ENCODE results near the gene MRPS31. TPM values are rescaled to one million over a fixed set of nuclear protein-coding genes. Genes with fewer than 3 reads are reported as not detected.

MRPS31 gene
- total and polyA plus RNA-seq, 10 of the 15 experiments (the other 5 are each of a cell fraction or from before 2014, with no cell fraction given): 20.3 to 60.9 (median 43.1) TPM

- no peaks in the 10 kb centered on the region for H4K20me1 ChIP-seq (ENCODE audit: control insufficient read depth, insufficient read depth)
- no peak overlapping the region for H3K9ac ChIP-seq (ENCODE audit: control insufficient read depth, insufficient read depth, low read length)
- ChIA-PET SMC1A (ENCODE audit: uncharacterized antibody, unreplicated experiment) (interaction anchor here (0.6 kb wide), 1 partner anchor 736 kb away, joined by 3 read pairs; no protein-coding TSS in a partner anchor), POLR2A (no interaction called here), RAD21 (ENCODE audit: unreplicated experiment) (interaction anchor here (0.7 kb wide), 1 partner anchor 25 kb away, joined by 3 read pairs; no protein-coding TSS in a partner anchor), CTCF (interaction anchor here (1.4 kb wide), 1 partner anchor 15 kb away, joined by 8 read pairs; no protein-coding TSS in a partner anchor)
- ATAC-seq: no peak
- H3K4me1 ChIP-seq (ENCODE audit: control insufficient read depth, insufficient read depth, low read length): no peaks in the 10 kb centered on the region
- H2AFZ ChIP-seq (ENCODE audit: control insufficient read depth, low read depth, low read length): no peak overlapping the region
- no peak overlapping the region for H3K27ac ChIP-seq (ENCODE audit: control insufficient read depth, insufficient read depth)
- H3K4me2 ChIP-seq (ENCODE audit: control insufficient read depth, insufficient read depth): no peak overlapping the region
- no peak overlapping the region for H3K4me3 ChIP-seq
- in situ Hi-C loops (cut with MboI) (no loop called here), intact Hi-C loops (cut with micrococcal nuclease; ENCODE audit: unreplicated experiment) (no loop called here)
- TF ChIP-seq EGR1 (IDR thresholded peaks at IDR 0.05; ENCODE audit: borderline replicate concordance in 1 of 2, low read depth in 2 of 2, low read length in 2 of 2): no peak
- TF ChIP-seq, protein P1, sequence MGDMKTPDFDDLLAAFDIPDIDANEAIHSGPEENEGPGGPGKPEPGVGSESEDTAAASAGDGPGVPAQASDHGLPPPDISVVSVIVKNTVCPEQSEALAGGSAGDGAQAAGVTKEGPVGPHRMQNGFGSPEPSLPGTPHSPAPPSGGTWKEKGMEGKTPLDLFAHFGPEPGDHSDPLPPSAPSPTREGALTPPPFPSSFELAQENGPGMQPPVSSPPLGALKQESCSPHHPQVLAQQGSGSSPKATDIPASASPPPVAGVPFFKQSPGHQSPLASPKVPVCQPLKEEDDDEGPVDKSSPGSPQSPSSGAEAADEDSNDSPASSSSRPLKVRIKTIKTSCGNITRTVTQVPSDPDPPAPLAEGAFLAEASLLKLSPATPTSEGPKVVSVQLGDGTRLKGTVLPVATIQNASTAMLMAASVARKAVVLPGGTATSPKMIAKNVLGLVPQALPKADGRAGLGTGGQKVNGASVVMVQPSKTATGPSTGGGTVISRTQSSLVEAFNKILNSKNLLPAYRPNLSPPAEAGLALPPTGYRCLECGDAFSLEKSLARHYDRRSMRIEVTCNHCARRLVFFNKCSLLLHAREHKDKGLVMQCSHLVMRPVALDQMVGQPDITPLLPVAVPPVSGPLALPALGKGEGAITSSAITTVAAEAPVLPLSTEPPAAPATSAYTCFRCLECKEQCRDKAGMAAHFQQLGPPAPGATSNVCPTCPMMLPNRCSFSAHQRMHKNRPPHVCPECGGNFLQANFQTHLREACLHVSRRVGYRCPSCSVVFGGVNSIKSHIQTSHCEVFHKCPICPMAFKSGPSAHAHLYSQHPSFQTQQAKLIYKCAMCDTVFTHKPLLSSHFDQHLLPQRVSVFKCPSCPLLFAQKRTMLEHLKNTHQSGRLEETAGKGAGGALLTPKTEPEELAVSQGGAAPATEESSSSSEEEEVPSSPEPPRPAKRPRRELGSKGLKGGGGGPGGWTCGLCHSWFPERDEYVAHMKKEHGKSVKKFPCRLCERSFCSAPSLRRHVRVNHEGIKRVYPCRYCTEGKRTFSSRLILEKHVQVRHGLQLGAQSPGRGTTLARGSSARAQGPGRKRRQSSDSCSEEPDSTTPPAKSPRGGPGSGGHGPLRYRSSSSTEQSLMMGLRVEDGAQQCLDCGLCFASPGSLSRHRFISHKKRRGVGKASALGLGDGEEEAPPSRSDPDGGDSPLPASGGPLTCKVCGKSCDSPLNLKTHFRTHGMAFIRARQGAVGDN (IDR thresholded peaks at IDR 0.05): no peak
- no peak for TF ChIP-seq CHD4 (IDR thresholded peaks at IDR 0.05)
- no peak for TF ChIP-seq IRF4 (IDR thresholded peaks at IDR 0.05; ENCODE audit: low read depth, low read length)
- TF ChIP-seq ATF7 (IDR thresholded peaks at IDR 0.05; ENCODE audit: low read depth): no peak
- no peak for TF ChIP-seq WRNIP1 (IDR thresholded peaks at IDR 0.05; ENCODE audit: borderline replicate concordance, low read depth, low read length)
- no peak for TF ChIP-seq MXI1 (IDR thresholded peaks at IDR 0.05; ENCODE audit: low read depth, low read length)
- TF ChIP-seq, protein P2, sequence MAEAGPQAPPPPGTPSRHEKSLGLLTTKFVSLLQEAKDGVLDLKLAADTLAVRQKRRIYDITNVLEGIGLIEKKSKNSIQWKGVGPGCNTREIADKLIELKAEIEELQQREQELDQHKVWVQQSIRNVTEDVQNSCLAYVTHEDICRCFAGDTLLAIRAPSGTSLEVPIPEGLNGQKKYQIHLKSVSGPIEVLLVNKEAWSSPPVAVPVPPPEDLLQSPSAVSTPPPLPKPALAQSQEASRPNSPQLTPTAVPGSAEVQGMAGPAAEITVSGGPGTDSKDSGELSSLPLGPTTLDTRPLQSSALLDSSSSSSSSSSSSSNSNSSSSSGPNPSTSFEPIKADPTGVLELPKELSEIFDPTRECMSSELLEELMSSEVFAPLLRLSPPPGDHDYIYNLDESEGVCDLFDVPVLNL (IDR thresholded peaks at IDR 0.05; ENCODE audit: low read depth, low read length): no peak
- TF ChIP-seq RCOR1 (conservative IDR thresholded peaks at IDR 0.05; ENCODE audit: low read depth, low read length): no peak
- TF ChIP-seq, protein P3, sequence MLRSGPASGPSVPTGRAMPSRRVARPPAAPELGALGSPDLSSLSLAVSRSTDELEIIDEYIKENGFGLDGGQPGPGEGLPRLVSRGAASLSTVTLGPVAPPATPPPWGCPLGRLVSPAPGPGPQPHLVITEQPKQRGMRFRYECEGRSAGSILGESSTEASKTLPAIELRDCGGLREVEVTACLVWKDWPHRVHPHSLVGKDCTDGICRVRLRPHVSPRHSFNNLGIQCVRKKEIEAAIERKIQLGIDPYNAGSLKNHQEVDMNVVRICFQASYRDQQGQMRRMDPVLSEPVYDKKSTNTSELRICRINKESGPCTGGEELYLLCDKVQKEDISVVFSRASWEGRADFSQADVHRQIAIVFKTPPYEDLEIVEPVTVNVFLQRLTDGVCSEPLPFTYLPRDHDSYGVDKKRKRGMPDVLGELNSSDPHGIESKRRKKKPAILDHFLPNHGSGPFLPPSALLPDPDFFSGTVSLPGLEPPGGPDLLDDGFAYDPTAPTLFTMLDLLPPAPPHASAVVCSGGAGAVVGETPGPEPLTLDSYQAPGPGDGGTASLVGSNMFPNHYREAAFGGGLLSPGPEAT (IDR thresholded peaks at IDR 0.05; ENCODE audit: low read depth): no peak
- no peak for TF ChIP-seq YY1 (IDR thresholded peaks at IDR 0.05; ENCODE audit: low read depth, low read length)
- no peak for TF ChIP-seq ZNF207 (IDR thresholded peaks at IDR 0.05; ENCODE audit: borderline replicate concordance)
- H3K9me3 ChIP-seq (replicated peaks; ENCODE audit: control insufficient read depth, insufficient read depth, low read length): no peaks in the 10 kb centered on the region
- BruUV-seq (replicated peaks): no TSS peak
- FAIRE-seq: no peak
- peaks cover 9% of the 10 kb centered on the region for H3K79me2 ChIP-seq (ENCODE audit: control insufficient read depth, insufficient read depth, low read length)
- 61% methylated on average over 1 of the region's 1 CpG for WGBS (ENCODE audit: insufficient coverage, insufficient replicate concordance, low lambda C conversion rate, missing lambda C conversion rate)
- H3K36me3 ChIP-seq (ENCODE audit: control insufficient read depth in 2 of 2, insufficient read depth in 2 of 2, low read length in 1 of 2): peaks cover 0 to 5% of the 10 kb centered on the region in 2 experiments; a peak in 1 of 4 replicates
- no peak for DNase-seq (ENCODE audit: low read depth, low spot score)
- no peaks in the 10 kb centered on the region for H3K27me3 ChIP-seq (replicated peaks in 1 of 2; ENCODE audit: control insufficient read depth in 2 of 2, insufficient read depth in 2 of 2, low read length in 1 of 2)
These were observed 8.1 kb downstream of the MRPS31 start for GRCh38 chr13:40762849-40763248.
